Measurements from ENCODE around the gene SLC4A2.
A peak's percentile ranks its signal among the peaks of the same experiment; 100 is the strongest.
"Not testable (repeated sequence)": the region's sequence is repeated elsewhere in the genome, so short reads cannot be mapped to it uniquely, and the experiment has no call there.

The SLC4A2 gene

DNA sequence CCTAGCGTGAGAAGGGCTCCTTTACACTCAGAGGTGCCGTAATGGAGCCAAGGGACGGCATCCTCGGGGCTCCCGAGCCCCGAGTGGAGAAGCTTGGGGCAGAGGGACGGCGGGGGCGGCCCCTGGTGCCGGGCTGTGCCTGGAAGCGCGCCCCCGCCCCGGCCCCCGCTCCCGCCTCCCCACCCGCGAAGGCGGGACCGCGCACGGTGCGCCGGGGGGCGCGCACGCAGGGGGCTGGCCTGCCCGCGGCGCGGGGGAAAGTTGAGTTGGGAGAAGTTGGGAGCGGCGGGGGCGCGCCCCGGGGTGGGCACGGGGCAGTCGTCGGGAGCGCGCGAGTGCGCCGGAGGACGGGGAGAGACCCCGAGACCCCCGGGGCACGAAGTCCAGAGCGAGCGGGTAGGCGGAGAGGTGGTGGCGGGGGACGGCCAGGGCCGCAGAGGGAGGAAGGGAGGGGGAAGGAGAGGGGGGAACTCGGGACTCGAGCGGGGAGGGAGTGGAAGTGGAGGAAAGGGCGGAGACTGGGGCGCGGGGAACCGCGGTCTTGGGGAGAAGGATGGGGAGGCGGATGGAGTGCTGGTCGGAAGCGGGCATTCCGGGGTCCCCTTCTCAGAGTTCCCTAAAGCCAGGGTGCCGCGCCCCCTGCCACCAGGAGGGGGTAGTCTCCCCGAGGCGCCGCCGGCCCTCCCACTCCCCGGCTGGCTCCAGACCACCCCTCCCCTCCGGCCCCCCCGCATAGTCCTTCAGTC lies at the start of gene SLC4A2:
TSS of gene SLC4A2 (plus strand) at position 223 of the 746 bp plus-strand sequence. CDS start 2,399 bp downstream, outside the sequence.
- peak; percentile 86 for DNase-seq (ENCODE audit: extremely low read depth, insufficient read length)
- Histone ChIP-seq H3K27me3 (replicated peaks; ENCODE audit: control insufficient read depth, insufficient read depth, low read length) (no peaks in the 10 kb centered on the region), H3K36me3 (ENCODE audit: control insufficient read depth, insufficient read depth, low read length) (peaks cover 3% of the 10 kb centered on the region), H3K4me3 (replicated peaks; ENCODE audit: low read depth, low read length) (peak within 1 kb of the TSS; percentile 75)
- TF ChIP-seq, protein P1, sequence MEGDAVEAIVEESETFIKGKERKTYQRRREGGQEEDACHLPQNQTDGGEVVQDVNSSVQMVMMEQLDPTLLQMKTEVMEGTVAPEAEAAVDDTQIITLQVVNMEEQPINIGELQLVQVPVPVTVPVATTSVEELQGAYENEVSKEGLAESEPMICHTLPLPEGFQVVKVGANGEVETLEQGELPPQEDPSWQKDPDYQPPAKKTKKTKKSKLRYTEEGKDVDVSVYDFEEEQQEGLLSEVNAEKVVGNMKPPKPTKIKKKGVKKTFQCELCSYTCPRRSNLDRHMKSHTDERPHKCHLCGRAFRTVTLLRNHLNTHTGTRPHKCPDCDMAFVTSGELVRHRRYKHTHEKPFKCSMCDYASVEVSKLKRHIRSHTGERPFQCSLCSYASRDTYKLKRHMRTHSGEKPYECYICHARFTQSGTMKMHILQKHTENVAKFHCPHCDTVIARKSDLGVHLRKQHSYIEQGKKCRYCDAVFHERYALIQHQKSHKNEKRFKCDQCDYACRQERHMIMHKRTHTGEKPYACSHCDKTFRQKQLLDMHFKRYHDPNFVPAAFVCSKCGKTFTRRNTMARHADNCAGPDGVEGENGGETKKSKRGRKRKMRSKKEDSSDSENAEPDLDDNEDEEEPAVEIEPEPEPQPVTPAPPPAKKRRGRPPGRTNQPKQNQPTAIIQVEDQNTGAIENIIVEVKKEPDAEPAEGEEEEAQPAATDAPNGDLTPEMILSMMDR (IDR thresholded peaks at IDR 0.05; ENCODE audit: insufficient read depth, low read length, poor library complexity, severe bottlenecking) = peak; percentile 70

GRCh38 chr7:151010037-151010306 lies 49.4 kb upstream of the SLC4A2 start:
- TF ChIP-seq, protein P1 (IDR thresholded peaks at IDR 0.05; ENCODE audit: insufficient read depth, low read length, poor library complexity, severe bottlenecking) = no peak
- H3K27me3 ChIP-seq (replicated peaks; ENCODE audit: control insufficient read depth, insufficient read depth, low read length) = no peaks in the 10 kb centered on the region; the same call in 1 of the 2 replicates
- no peaks in the 10 kb centered on the region for H3K36me3 ChIP-seq (ENCODE audit: control insufficient read depth, insufficient read depth, low read length)
- no peak overlapping the region for H3K4me3 ChIP-seq (replicated peaks; ENCODE audit: low read depth, low read length)
- no peak for DNase-seq (ENCODE audit: extremely low read depth, insufficient read length)

- DNase-seq (ENCODE audit: extremely low read depth, insufficient read length) = no peak
- H3K36me3 ChIP-seq (ENCODE audit: control insufficient read depth, insufficient read depth, low read length) = no peaks in the 10 kb centered on the region
- no peak overlapping the region for H3K4me3 ChIP-seq (replicated peaks; ENCODE audit: low read depth, low read length)
- H3K27me3 ChIP-seq (replicated peaks; ENCODE audit: control insufficient read depth, insufficient read depth, low read length) = no peaks in the 10 kb centered on the region; the same call in 1 of the 2 replicates
- TF ChIP-seq, protein P1 (IDR thresholded peaks at IDR 0.05; ENCODE audit: insufficient read depth, low read length, poor library complexity, severe bottlenecking) = no peak
These were observed 48.9 kb upstream of the SLC4A2 start for GRCh38 chr7:151010307-151011096.

DNA sequence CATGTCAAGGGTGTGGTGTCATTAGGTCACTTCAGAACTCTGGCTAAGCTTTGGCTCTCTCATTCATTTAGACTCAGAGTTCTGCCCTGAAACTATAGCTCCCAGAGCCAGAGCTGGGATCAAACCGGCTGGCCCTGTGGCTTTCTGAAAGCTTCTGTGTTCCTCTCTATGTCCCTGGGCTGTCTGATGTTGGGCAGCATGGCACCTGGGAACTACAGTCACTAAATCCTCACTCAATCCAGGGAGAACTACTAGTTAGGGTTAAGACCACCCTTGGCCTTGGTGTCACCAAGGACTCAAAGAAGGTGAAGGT lies 48.3 kb upstream of the SLC4A2 start:
- TF ChIP-seq, protein P1 (IDR thresholded peaks at IDR 0.05; ENCODE audit: insufficient read depth, low read length, poor library complexity, severe bottlenecking) = no peak
- Histone ChIP-seq H3K27me3 (replicated peaks; ENCODE audit: control insufficient read depth, insufficient read depth, low read length) (no peaks in the 10 kb centered on the region; the same call in 1 of the 2 replicates), H3K36me3 (ENCODE audit: control insufficient read depth, insufficient read depth, low read length) (no peaks in the 10 kb centered on the region), H3K4me3 (replicated peaks; ENCODE audit: low read depth, low read length) (no peak overlapping the region)
- no peak for DNase-seq (ENCODE audit: extremely low read depth, insufficient read length)

GRCh38 chr7:151011616-151012015 lies 47.8 kb upstream of the SLC4A2 start:
- H3K4me3 ChIP-seq (replicated peaks; ENCODE audit: low read depth, low read length); H3K36me3 ChIP-seq (ENCODE audit: control insufficient read depth, insufficient read depth, low read length); H3K27me3 ChIP-seq (replicated peaks; ENCODE audit: control insufficient read depth, insufficient read depth, low read length); DNase-seq (ENCODE audit: extremely low read depth, insufficient read length): not testable (repeated sequence)

DNA sequence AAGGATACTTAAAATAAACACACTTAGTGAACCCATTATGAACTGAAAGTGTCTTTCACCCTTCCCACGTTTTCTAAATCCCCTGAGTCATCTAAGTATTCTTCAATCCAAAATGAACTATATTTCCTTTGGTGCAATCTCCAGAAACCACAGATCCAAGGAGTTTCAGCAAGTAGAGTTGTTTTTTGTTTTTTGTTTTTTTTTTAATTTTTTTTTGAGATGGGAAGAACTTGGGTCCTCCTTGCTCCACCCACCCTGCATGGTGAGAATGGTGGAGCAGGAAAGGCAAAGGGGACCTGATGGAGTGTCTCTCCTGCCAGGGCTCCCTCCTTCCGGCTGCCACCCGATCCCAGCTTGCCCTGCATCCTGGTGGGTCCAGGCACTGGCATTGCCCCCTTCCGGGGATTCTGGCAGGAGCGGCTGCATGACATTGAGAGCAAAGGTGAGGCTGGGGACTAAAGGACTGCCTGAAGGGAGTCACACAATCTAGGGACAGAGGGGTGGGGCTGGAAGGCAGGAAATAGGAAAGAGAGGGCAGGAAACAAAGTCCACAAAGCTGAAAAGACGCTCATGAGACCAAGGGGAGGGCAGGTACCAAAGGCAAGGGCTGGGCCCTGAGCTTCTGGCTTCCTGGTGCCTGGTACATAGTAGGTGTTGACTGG lies 47.2 kb upstream of the SLC4A2 start:
- H3K27me3 ChIP-seq (replicated peaks; ENCODE audit: control insufficient read depth, insufficient read depth, low read length) = no peaks in the 10 kb centered on the region; the same call in 1 of the 2 replicates
- no peak overlapping the region for H3K4me3 ChIP-seq (replicated peaks; ENCODE audit: low read depth, low read length)
- H3K36me3 ChIP-seq (ENCODE audit: control insufficient read depth, insufficient read depth, low read length) = no peaks in the 10 kb centered on the region
- TF ChIP-seq, protein P1 (IDR thresholded peaks at IDR 0.05; ENCODE audit: insufficient read depth, low read length, poor library complexity, severe bottlenecking) = no peak
- no peak for DNase-seq (ENCODE audit: extremely low read depth, insufficient read length)

All from GM06990 (cell line).